ENCODE measurements around the gene VIPR2.
"Not testable (repeated sequence)": the region's sequence is repeated elsewhere in the genome, so short reads cannot be mapped to it uniquely, and the experiment has no call there.

Gene VIPR2

GRCh38 chr7:159084069-159084801 lies 60.4 kb downstream of the VIPR2 start:
- no peak for DNase-seq

- no peak for DNase-seq
These were observed 61.0 kb downstream of the VIPR2 start for GRCh38 chr7:159083698-159084068.

- DNase-seq, result no peak
These were observed 61.5 kb downstream of the VIPR2 start for GRCh38 chr7:159083001-159083697.

GRCh38 chr7:159082075-159082474 lies 62.6 kb downstream of the VIPR2 start:
- DNase-seq, result not testable (repeated sequence)

- no peak for DNase-seq
These were observed 65.8 kb downstream of the VIPR2 start for GRCh38 chr7:159078911-159079270.

GRCh38 chr7:159078193-159078910 lies 66.3 kb downstream of the VIPR2 start:
- DNase-seq, result no peak

- DNase-seq, result no peak
These were observed 68.3 kb downstream of the VIPR2 start for GRCh38 chr7:159076333-159076732.

- no peak for DNase-seq
These were observed 69.0 kb downstream of the VIPR2 start for GRCh38 chr7:159075563-159076238.

- no peak for DNase-seq
These were observed 73.4 kb downstream of the VIPR2 start for GRCh38 chr7:159071260-159071659.

GRCh38 chr7:159070431-159071148 lies 74.1 kb downstream of the VIPR2 start:
- no peak for DNase-seq

- DNase-seq, result no peak
These were observed 75.7 kb downstream of the VIPR2 start for GRCh38 chr7:159068893-159069448.

GRCh38 chr7:159068488-159068811 lies 76.2 kb downstream of the VIPR2 start:
- no peak for DNase-seq

GRCh38 chr7:159067576-159068487 lies 76.8 kb downstream of the VIPR2 start:
- DNase-seq, result no peak

GRCh38 chr7:159066816-159067575 lies 77.7 kb downstream of the VIPR2 start:
- no peak for DNase-seq

GRCh38 chr7:159065852-159066480 lies 78.7 kb downstream of the VIPR2 start:
- DNase-seq, result no peak

GRCh38 chr7:159064816-159065510 lies 79.7 kb downstream of the VIPR2 start:
- DNase-seq, result no peak

GRCh38 chr7:159064121-159064815 lies 80.4 kb downstream of the VIPR2 start:
- DNase-seq, result no peak

- DNase-seq, result no peak
These were observed 81.4 kb downstream of the VIPR2 start for GRCh38 chr7:159063046-159063840.
